Activated CD4-positive, alpha-beta T cell treated with anti-CD3 and anti-CD28 coated beads for 4 hours (primary cell): Measurements from ENCODE around the gene ALKBH5.

Source experiments
- DNase-seq, 2 donors: peaks; one replicate each; pipeline ENCODE4 v3.0.0-alpha.2; 2020

Gene ALKBH5

GRCh38 chr17:18183334-18184142 is at the start of gene ALKBH5:
TSS of gene ALKBH5 (plus strand) at chr17:18183828. CDS start at chr17:18184244, 416 bp downstream.
- DNase-seq = peak; percentile 96 to 97

GRCh38 chr17:18136357-18136756 is 47.3 kb upstream of the ALKBH5 start:
- no peak for DNase-seq

- no peak for DNase-seq
These were observed 45.4 kb upstream of the ALKBH5 start for GRCh38 chr17:18138065-18138749.

- no peak for DNase-seq
These were observed 44.5 kb upstream of the ALKBH5 start for GRCh38 chr17:18139092-18139491.

- no peak for DNase-seq
These were observed 44.1 kb upstream of the ALKBH5 start for GRCh38 chr17:18139498-18139897.

GRCh38 chr17:18139949-18140348 is 43.7 kb upstream of the ALKBH5 start:
- DNase-seq = no peak

GRCh38 chr17:18140648-18141047 is 43.0 kb upstream of the ALKBH5 start:
- DNase-seq = no peak

- peak; percentile 43 to 56 for DNase-seq
These were observed 42.3 kb upstream of the ALKBH5 start for GRCh38 chr17:18141210-18141803.

- no peak for DNase-seq
These were observed 41.2 kb upstream of the ALKBH5 start for GRCh38 chr17:18142417-18142816.

- DNase-seq = no peak
These were observed 40.3 kb upstream of the ALKBH5 start for GRCh38 chr17:18143044-18143936.

GRCh38 chr17:18144261-18144660 is 39.4 kb upstream of the ALKBH5 start:
- DNase-seq = no peak

GRCh38 chr17:18144855-18145254 is 38.8 kb upstream of the ALKBH5 start:
- DNase-seq = no peak

GRCh38 chr17:18145811-18146210 is 37.8 kb upstream of the ALKBH5 start:
- no peak for DNase-seq

GRCh38 chr17:18146259-18146658 is 37.4 kb upstream of the ALKBH5 start:
- no peak for DNase-seq

GRCh38 chr17:18146980-18147379 is 36.6 kb upstream of the ALKBH5 start:
- no peak for DNase-seq

GRCh38 chr17:18148586-18148985 is 35.0 kb upstream of the ALKBH5 start:
- no peak for DNase-seq

- DNase-seq = no peak
These were observed 32.3 kb upstream of the ALKBH5 start for GRCh38 chr17:18151290-18151689.

- DNase-seq = no peak
These were observed 28.4 kb upstream of the ALKBH5 start for GRCh38 chr17:18155179-18155578.

- DNase-seq = no peak
These were observed 27.3 kb upstream of the ALKBH5 start for GRCh38 chr17:18156171-18156975.

GRCh38 chr17:18156976-18157280 is 26.7 kb upstream of the ALKBH5 start:
- no peak for DNase-seq

GRCh38 chr17:18157354-18157985 is 26.2 kb upstream of the ALKBH5 start:
- DNase-seq = no peak
